ENCODE measurements around the gene MYO6. TPM values are rescaled to one million over a fixed set of nuclear protein-coding genes. Genes with fewer than 3 reads are reported as not detected.

The MYO6 gene
- total and polyA plus RNA-seq, 2 of the 8 experiments (the other 6 are each of a cell fraction or from before 2014, with no cell fraction given), result 8.3 to 21.9 TPM

DNA sequence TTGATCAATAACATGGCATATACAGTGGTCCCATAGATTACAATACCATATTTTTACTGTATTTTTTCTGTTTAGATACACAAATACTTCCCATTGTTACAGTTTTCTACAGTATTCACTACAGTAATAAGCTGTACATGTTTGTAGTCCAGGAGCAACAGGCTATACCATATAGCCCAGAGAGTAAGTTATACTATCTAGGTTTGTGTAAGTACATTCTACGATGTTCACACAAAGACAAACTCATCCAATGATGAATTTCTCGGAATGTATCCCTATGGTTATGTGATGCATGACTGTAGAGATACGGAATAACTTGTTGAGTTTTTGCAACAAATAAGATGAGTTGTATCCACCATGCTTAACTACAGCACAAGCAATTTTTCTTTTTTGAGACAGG, 3.6 kb upstream of the MYO6 start (continued):
- TF ChIP-seq CHD7 (IDR thresholded peaks at IDR 0.05; ENCODE audit: insufficient replicate concordance, low read length) (no peak), TCF12 (IDR thresholded peaks at IDR 0.05; ENCODE audit: low read depth, low read length) (no peak), SP1 (IDR thresholded peaks at IDR 0.05; ENCODE audit: low read depth, low read length) (no peak)

Data from H1 (cell line).